Hepatocyte (in vitro differentiated cells): ENCODE measurements around the gene ATR.

Experiments
- EZH2 ChIP-seq: fragments of 200-600 bp; sonication (generic); IDR thresholded peaks from 2 replicates; pipeline ENCODE4 v1.6.1; 2016; ENCODE audit warnings: antibody characterized with exemption, mild to moderate bottlenecking, borderline replicate concordance
- EZH2phosphoT487 ChIP-seq: fragments of 200-600 bp; sonication (generic); IDR thresholded peaks from one replicate; pipeline ENCODE4 v1.6.1; 2018; ENCODE audit warnings: antibody characterized with exemption, mild to moderate bottlenecking, low read depth, moderate library complexity; ENCODE audit not compliant: unreplicated experiment, severe bottlenecking
- TF ChIP-seq, protein P1 (sequence below): fragments of 200-600 bp; sonication (generic); IDR thresholded peaks from 2 replicates; pipeline ENCODE4 v1.5.1; 2016; ENCODE audit warnings: antibody characterized with exemption, mild to moderate bottlenecking; ENCODE audit not compliant: poor library complexity

DNA sequence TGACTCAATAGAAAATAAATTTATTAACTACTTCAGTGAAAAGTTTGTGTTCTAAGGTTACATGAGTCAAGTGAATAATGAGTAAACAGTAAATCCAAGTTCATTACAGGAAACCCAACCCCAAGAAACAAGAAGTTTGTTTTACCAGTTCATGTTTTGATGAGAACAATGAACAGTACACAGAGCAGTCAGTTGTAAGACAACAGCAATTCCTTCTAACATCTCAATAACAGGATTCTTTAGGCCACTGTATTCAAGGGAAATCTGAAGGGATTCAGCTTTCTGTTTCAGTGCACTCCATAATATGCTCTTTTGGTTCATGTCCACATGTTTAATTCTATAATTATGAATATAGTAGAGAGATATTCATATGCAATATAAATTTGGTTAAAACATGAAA is 18.4 kb downstream of the ATR start:
- TF ChIP-seq, protein P1, sequence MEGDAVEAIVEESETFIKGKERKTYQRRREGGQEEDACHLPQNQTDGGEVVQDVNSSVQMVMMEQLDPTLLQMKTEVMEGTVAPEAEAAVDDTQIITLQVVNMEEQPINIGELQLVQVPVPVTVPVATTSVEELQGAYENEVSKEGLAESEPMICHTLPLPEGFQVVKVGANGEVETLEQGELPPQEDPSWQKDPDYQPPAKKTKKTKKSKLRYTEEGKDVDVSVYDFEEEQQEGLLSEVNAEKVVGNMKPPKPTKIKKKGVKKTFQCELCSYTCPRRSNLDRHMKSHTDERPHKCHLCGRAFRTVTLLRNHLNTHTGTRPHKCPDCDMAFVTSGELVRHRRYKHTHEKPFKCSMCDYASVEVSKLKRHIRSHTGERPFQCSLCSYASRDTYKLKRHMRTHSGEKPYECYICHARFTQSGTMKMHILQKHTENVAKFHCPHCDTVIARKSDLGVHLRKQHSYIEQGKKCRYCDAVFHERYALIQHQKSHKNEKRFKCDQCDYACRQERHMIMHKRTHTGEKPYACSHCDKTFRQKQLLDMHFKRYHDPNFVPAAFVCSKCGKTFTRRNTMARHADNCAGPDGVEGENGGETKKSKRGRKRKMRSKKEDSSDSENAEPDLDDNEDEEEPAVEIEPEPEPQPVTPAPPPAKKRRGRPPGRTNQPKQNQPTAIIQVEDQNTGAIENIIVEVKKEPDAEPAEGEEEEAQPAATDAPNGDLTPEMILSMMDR = no peak
- TF ChIP-seq EZH2phosphoT487 (no peak), EZH2 (no peak)
